GM12801 (cell line): ENCODE measurements around the gene KIF5C.

Experiments used
- TF ChIP-seq, protein P1 (sequence below): IDR thresholded peaks from one replicate; pipeline ENCODE4 v1.5.1; 2011; ENCODE audit warnings: control low read depth; ENCODE audit not compliant: insufficient read length; ENCODE audit errors: extremely low read depth

The KIF5C gene

DNA sequence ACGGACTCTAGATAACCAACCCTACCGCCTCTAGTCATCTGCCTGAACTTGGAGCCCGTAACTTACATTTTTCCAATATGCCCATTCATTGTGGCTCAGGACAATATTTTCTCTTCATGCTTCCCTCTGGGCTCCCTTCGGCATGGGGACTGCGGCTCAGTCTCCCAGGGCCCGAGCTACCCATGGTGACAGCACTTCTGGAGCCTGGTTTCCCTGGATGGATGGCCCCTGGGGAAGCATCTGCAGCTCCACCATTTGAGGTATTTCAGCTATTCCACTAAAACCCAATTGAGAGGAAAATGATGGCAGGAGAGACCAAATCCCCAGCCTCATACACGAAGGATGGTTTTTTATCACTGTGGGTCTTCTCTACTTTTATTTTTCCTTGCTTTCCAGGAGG lies 74.3 kb downstream of the KIF5C start:
- TF ChIP-seq, protein P1, sequence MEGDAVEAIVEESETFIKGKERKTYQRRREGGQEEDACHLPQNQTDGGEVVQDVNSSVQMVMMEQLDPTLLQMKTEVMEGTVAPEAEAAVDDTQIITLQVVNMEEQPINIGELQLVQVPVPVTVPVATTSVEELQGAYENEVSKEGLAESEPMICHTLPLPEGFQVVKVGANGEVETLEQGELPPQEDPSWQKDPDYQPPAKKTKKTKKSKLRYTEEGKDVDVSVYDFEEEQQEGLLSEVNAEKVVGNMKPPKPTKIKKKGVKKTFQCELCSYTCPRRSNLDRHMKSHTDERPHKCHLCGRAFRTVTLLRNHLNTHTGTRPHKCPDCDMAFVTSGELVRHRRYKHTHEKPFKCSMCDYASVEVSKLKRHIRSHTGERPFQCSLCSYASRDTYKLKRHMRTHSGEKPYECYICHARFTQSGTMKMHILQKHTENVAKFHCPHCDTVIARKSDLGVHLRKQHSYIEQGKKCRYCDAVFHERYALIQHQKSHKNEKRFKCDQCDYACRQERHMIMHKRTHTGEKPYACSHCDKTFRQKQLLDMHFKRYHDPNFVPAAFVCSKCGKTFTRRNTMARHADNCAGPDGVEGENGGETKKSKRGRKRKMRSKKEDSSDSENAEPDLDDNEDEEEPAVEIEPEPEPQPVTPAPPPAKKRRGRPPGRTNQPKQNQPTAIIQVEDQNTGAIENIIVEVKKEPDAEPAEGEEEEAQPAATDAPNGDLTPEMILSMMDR: no peak

DNA sequence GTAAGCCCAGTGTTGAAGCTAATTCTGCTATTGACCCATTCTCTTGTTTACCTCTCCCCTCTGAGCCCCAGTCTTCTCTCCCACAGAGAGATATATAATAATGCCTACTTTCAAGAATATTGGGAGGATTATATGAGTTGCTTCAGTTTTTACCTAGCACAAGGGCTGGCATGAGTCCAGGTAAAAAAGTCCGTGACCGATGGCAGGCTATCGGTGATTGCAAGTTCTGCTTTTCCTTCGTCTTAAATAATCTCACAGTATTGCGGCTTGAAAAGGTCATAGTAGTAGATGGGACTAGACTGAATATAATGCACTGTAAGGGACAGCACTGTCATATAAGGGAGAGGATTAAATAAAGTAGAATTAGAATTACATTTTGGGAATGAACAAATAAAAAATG lies 77.6 kb downstream of the KIF5C start:
- TF ChIP-seq, protein P1: no peak

DNA sequence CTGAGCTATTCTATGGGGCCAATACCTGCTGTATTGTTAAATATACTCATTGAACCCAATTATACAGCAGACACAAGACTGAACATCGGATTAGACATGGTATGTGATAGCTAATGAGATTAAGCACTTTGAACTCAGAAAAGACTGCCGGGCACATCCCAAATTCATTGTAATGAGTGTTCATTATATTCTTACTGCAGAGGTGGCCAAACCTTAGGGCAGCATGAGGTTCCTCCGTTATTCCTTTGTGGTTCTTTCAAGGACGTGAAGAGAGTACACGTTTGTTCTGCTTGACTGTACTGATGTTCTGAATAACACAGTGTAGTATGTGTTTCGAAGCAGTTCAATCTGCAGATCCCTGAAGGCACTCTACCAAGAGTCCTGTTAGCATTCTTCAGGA lies 78.4 kb downstream of the KIF5C start:
- TF ChIP-seq, protein P1: no peak

DNA sequence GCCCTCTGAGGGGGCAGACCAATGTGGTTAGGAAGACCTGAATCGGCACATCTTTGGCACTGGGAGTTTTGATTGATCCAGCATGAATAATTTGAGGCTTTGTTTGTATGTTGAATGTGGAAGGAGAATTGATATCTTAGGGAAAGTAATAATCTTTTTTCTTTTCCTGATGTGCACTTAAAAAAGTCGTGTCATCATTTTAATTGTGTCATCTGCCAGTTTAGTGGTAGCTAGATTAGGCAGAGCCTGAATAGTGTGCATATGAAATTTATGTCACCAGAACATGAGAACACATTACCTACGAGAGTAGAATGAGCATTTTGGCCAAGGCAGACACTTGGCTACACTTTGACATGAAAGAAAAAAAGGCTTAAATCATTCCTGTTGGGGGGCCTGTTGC lies 79.5 kb downstream of the KIF5C start:
- TF ChIP-seq, protein P1: no peak

DNA sequence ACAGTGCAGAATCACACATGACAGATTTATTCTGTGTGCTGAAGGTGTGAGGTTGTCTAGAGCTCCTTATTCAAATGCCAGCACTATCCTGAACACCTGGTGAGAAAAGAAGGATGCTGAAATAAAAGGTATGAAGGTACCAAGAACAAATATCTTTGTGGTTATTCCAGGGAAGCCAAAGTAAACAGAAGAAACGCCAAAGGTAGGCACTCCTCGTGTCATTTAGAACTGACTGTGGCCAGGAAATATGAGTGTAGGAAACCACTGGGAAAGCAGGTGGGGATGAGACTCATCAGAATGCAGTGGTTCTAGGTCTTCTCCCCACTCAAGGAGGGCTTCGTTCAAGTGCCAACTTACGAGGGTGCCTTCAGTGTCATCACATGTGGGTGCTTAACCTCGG lies 80.8 kb downstream of the KIF5C start:
- TF ChIP-seq, protein P1: no peak

DNA sequence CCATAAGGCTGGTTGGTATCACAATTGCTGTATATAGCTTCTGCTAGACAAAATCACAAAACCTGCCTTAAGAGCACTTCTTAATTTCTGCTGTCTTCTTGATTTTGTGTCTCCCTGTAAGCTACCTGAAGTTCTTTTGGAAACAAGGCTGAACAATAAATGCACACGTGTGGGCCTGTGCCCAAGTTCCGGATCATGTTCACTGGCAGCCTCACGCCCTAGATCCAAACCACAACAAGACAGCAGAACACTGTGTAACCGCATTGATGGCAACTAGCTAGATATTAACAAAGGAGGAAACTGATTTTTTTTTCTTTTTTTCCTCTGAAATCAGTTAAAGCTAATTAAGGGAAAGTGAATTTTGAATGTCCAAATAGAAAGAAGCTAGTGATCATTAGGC lies 82.0 kb downstream of the KIF5C start:
- TF ChIP-seq, protein P1: no peak

DNA sequence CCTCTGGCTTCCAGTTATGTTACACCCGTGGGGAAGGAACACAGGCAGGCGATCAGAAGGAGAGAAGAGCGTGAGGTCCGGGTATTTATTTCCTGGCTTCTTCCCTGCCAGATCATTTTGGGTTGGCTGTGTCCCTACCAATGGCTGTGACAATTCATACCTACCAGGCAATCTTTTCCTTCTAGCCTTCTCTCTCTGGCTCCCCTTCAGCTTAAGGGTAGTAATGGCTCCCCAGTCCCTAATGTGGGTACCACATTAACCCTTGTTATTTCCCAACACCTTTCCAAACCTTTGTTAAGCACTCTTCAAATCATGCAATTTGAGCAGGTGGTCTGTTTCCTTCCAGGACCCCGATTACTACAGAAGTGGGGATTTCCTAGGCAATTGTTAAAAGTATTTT lies 84.7 kb downstream of the KIF5C start:
- TF ChIP-seq, protein P1: no peak

DNA sequence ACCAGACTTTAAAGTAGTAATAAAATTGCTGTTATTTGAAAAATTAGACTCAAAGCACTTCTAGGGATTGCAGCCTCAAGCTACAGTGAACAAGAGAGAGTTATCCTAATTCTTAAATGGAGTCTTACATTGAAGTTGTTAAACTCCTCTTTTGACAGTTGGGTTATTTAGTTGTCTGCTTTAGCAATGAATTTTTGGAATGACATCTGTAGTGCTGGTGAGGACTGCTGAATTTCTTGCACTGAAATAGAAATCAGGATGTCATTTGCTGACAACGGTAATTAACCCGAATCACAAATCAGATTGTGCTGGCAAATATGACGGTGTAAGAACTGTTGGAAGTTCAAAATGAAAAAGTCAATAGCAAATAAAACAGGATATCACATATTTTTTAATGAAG lies 85.5 kb downstream of the KIF5C start:
- TF ChIP-seq, protein P1: no peak
